Raji (cell line): ENCODE measurements around the gene PRMT5.
A peak's percentile ranks its signal among the peaks of the same experiment; 100 is the strongest.

Experiments used
- POLR2A ChIP-seq: IDR thresholded peaks from 2 replicates; pipeline ENCODE4 v1.6.1; 2011; ENCODE audit warnings: low read depth, low read length, control low read depth; ENCODE audit not compliant: insufficient read depth

Gene PRMT5

GRCh38 chr14:22886500-22887259 lies 42.5 kb downstream of the PRMT5 start:
- TF ChIP-seq POLR2A = peak; percentile 36; the same call in 1 of the 2 replicates

- no peak for TF ChIP-seq POLR2A
These were observed 43.2 kb downstream of the PRMT5 start for GRCh38 chr14:22885975-22886374.

- TF ChIP-seq POLR2A = no peak
These were observed 44.2 kb downstream of the PRMT5 start for GRCh38 chr14:22884738-22885523.

- no peak for TF ChIP-seq POLR2A
These were observed 45.0 kb downstream of the PRMT5 start for GRCh38 chr14:22884076-22884737.

DNA sequence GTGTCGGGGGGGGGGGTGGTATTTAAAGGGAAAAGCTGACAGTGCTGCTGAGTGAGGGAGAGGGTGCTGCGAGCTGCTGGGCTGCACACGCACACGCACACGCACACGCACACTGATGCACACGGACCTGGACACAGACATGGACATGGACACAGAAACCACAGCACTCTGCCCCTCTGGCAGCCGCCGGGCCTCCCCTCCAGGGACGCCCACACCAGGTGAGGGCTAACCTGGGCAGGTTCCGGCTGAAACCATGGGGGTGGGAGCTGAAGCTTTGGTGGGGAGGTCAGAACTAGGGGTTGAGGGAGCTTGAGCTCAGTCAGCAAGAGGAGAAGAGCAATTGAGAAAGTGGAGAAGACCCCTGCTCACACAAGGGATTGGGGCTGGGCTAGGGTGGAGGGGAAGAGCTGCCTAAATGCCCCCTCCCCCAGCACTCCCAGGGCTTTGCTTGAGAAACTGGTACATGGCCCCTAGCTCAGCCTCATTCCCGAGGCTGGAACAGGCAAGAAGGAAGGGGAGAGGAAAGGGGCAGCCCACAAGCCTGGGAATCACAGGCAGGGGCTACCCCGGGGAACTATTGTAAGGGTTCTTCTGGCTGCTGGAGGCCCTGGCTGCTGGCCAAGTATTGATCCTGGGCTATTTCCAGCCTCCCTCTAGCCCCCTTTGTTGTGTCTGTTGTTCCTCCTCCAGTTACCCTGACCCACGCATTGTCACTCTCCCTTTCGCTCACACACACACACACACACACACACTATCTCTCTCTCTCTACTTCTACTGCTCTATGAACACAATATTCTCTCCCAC lies 45.8 kb downstream of the PRMT5 start, which contains the start of gene REM2:
REM2 (plus strand) TSS at position 50 of the 804 bp plus-strand sequence; CDS start at position 116, 66 bp downstream.
- no peak for TF ChIP-seq POLR2A

DNA sequence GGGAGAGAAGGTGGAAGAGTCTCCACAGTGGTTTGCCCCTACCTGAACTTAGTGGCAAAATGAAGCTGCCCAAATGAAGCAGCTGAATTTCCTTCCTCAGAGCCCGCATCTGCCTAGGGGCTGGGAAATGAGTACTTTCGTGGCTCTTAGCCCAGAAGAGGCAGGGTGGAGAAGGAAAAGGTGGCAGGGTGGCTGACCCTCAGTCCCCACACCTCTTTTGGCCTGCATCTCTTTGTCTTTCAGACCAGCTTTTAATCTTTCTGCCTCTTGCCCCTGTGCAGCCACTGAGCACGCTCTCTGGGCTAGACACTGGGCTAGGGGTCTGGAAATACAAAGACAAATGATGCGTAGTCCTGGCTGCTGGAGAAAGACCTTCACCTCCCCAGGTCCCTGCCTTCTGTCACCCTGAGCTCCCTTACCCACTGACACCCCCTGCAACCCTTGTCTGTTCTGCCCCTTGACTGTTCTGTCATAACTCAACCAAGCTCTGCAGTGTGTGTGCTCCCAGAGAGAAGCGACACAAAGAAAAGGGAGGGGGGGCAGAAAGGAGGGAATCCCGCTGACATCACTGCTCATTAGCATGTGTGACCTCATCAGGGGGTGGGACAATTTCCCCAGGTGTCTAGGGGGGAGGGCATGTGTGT lies 46.5 kb downstream of the PRMT5 start:
- TF ChIP-seq POLR2A = no peak; the same call in 1 of the 2 replicates

GRCh38 chr14:22882064-22882463 lies 47.1 kb downstream of the PRMT5 start:
- no peak; the same call in 1 of the 2 replicates for TF ChIP-seq POLR2A

- TF ChIP-seq POLR2A = no peak
These were observed 50.6 kb downstream of the PRMT5 start for GRCh38 chr14:22878271-22879246.

GRCh38 chr14:22877000-22877501 lies 52.1 kb downstream of the PRMT5 start:
- no peak for TF ChIP-seq POLR2A

DNA sequence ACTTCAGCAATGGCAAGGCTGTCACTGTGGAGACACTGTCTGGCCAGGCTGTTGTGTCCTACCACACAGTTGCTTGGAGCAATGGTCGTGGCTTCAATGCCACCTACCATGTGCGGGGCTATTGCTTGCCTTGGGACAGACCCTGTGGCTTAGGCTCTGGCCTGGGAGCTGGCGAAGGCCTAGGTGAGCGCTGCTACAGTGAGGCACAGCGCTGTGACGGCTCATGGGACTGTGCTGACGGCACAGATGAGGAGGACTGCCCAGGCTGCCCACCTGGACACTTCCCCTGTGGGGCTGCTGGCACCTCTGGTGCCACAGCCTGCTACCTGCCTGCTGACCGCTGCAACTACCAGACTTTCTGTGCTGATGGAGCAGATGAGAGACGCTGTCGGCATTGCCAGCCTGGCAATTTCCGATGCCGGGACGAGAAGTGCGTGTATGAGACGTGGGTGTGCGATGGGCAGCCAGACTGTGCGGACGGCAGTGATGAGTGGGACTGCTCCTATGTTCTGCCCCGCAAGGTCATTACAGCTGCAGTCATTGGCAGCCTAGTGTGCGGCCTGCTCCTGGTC lies 53.3 kb downstream of the PRMT5 start:
- TF ChIP-seq POLR2A = no peak

GRCh38 chr14:22875003-22875747 lies 54.0 kb downstream of the PRMT5 start:
- no peak for TF ChIP-seq POLR2A
